Cerebellar nuclear complex (tissue), 1 donor: ENCODE measurements around the gene UBAC1.
A peak's percentile ranks its signal among the peaks of the same experiment; 100 is the strongest.

Experiments used
- DNase-seq, 2 experiments: peaks; one replicate each; lab custom pipeline; 2025; lab: John Stamatoyannopoulos, UW

The UBAC1 gene, protein sequence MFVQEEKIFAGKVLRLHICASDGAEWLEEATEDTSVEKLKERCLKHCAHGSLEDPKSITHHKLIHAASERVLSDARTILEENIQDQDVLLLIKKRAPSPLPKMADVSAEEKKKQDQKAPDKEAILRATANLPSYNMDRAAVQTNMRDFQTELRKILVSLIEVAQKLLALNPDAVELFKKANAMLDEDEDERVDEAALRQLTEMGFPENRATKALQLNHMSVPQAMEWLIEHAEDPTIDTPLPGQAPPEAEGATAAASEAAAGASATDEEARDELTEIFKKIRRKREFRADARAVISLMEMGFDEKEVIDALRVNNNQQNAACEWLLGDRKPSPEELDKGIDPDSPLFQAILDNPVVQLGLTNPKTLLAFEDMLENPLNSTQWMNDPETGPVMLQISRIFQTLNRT

DNA sequence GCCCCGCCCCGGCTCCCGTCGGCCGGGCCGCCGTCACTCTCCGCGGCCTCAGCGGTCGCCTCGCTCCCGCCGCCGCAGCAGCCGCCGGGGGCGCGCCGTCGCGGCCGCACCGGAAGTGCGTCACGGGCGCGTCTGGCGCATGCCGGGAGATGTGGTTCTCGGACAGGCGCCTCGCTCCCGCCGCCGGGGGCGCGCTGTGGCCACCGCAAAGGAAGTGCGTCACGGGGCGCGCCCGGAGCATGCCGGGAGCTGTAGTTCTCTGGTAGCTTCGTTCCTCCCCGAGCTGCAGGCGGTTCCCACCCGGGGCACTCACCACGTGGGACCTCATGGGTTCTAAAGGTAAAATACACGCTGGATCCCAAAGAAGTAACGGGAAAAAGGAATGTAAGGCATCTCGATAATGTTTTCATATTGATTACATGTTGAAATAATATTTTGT, at the start of gene UBAC1:
UBAC1 (minus strand) TSS at position 97 of the 439 bp plus-strand sequence. CDS start 211 bp downstream, outside the sequence.
- peak in 1 of 2 experiments; percentile 80 for DNase-seq

DNA sequence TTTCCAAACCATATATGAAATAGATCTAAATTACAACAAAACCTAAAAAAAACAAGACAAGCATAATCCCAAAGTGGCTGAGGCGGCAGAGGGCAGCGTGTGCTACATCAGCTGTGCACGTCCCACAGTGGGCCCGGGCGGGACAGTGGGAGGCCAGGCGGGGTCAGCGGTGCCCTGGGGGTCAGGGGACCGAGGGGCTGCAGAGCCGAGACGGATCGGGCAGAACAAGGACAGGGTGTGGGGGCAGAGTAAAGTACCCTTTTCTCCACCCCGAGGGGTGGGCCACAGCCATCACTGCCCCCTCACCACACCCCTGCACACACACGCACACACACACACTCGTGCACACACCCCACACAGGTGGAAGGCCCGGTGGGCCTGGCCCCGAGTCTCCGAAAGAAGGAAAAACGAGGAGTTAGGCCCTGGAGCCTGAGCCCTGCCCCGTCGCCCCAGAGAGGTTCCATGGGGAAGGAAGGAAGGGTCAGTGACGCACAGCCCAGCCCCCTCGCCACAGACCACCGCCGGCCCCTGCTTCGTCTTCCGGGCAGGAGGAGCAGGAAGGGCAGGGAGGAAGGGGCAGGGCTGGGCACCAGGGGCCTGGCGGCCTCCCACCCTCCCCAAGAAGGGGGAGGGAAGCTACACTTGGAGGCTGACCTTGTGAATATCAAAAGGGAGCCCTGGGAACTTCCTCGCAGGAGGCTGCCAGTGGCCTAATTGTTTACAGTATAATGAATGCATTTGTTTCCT, 49.6 kb upstream of the UBAC1 start:
- no peak for DNase-seq

DNA sequence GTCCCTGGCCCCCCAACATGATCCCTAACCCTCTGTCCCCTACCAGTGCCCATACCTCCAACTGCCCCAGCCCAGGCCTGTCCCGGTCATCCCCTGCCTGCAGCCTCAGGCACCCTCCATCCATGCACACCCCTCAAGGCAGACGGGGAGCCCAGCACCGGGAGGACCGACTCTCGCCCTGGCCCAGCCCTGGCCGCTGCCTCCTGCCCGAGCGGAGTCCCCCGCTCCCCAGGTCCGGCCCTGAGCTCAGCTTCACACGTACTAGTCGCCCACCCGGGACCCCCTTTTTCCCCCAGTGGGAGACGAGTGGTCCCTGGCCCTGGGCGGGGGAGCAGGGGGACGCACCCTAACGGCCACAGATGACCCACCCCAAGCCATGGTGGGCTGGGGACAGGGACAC, 49.0 kb upstream of the UBAC1 start:
- no peak for DNase-seq

DNA sequence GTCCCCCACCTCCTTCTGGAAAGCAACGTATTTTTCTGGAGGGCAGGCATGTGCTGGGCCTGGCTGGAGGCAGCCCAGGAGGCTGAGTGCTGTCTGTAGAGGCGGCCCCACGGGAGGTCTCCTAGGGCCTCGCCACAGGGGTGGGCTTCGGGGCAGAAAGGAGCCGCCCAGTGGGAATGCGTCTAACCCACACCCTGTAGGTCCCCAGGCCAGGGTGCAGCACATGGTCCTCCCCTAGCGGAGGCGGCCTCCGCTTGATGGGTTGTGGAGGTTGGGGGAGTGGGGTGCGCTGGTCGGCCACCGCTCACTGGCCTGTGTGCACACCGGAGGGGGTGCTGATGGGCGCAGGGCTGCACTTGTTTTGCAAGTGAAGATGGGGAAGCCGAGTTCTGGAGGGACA, 48.3 kb upstream of the UBAC1 start:
- no peak for DNase-seq

DNA sequence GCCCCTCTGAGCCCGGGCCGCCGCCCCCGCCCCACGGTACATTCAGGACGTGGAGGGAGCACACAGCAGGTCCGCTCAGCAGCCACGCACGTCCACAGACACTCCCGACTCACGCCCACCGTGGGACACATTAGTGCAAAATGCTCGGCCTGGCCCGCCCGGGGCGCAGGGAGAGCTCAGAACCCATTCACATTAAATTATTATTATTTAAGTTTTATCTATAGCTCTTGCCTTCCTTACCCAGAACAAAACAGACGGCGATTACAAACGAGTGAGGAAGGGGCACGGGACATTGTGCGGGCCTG, 47.5 kb upstream of the UBAC1 start:
- DNase-seq: no peak

DNA sequence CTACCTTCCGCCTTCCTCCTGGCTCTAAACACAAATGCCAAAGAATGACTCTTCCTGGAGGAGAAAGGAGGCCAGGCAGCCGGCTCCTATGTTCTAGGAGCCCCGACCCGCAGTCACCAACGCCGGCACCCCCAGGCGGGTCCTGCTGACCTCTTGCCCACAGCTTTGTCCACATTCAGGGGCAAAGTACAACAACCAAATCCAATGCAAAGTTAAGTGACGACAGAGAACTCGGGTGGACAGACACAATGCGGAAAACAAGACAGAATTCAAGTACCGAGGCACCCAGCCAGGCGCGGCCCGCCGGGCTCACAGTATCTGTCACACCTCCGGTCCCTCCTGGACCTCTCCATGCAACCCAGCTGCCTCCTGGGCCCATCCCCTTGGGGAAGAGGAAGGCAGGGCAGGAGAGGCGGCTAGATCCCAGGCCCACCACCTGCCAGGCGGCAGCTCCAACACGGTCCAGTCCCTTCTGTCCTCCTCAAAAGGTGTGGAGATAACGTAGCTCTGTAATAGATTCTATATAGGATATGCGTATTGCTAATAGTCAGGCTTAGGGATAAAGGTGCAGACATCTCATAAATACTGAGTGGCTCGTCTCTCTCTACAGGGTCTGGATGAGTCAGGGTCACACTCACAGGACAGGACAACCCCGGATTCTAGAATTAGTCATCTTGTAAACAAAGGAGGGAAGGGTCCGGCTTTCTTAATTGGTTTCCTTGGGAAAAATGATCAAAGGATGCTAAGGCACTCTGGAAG, 46.9 kb upstream of the UBAC1 start:
- DNase-seq: no peak

DNA sequence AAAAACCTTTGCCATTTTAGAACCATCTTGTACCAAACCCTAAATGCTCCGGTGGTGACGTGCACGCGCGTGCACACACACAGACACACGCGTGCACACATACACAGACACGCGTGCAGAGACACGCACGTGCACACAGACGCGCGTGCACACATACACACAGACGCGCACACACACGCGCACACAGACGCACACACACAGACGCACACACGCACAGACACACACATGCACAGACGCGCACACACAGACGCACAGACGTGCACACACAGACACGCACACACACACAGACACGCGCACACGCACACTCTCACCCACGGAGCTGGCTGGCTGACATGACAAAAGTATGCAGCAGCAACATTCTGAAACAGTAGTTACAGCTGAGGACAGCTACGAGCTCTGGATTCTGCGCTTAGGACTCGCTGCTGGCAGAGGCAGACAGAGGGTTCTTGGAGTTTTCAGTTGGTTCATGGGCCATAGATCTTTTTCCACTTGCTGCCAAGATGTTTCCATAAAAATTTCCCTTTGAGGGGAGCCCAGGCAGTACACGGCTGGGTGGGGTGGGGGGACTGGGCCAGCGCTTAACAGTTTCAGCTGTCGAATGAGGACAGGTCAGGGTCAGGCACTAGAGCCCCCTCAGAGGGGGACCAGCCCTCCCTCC, 46.2 kb upstream of the UBAC1 start:
- DNase-seq: no peak

DNA sequence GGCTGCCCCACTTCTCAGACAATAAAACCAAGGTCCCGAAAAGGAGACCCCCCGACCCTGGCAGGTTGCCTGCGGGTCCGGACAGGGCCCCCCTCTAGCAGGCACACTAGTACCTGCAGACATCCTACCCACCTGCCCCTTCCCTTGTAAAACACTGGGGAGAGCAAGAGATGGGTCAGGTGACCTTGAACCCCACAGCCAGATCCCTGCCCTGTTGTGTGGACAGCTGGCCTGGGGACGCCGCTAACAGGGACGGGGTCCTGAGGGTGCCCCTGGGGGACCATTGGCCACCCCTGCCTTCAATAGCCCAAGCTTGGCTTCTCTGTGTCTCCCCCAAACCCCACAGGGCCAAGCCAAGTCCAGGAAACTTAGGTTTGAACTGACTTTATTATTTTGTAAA, 45.0 kb upstream of the UBAC1 start:
- DNase-seq: no peak

DNA sequence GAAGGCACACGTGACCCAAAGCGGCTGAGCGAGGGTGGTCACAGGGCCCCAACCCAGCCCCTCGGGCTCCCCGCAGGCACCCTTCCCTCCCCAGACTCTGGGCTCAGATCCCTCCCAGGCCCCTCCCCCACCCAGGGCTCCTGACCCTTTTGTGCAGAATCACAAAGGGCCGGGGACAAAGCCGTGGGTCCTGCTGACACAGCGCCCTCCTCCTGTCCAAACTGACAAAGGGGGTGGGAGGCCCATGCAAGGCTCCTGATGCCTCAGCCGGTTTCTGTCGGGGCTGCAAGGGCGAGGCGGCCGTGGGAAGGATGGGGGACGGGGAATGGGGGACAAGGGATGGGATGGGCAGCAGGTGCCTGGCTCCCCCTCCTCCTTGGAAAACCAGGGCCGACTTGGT, 43.5 kb upstream of the UBAC1 start:
- DNase-seq: no peak

DNA sequence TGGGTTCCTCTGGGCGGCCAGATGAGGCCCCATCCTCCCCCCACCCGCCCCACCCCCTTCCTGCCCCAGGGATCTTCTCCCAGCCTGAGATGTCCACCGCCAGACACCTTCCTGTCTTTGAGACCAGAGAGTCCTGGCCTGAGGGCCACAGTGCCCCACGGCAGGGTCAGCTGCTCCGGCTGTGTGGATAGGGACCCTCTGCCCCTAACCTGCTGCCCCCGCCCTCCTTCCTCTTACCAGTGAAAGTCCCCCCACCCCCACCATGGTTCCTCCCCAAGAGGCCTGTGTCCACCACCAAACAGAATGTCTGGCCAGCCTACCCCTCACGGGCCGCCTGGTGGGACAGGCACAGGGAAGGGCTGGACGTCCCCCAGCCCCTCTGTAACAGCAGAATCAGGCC, 43.0 kb upstream of the UBAC1 start:
- no peak for DNase-seq

DNA sequence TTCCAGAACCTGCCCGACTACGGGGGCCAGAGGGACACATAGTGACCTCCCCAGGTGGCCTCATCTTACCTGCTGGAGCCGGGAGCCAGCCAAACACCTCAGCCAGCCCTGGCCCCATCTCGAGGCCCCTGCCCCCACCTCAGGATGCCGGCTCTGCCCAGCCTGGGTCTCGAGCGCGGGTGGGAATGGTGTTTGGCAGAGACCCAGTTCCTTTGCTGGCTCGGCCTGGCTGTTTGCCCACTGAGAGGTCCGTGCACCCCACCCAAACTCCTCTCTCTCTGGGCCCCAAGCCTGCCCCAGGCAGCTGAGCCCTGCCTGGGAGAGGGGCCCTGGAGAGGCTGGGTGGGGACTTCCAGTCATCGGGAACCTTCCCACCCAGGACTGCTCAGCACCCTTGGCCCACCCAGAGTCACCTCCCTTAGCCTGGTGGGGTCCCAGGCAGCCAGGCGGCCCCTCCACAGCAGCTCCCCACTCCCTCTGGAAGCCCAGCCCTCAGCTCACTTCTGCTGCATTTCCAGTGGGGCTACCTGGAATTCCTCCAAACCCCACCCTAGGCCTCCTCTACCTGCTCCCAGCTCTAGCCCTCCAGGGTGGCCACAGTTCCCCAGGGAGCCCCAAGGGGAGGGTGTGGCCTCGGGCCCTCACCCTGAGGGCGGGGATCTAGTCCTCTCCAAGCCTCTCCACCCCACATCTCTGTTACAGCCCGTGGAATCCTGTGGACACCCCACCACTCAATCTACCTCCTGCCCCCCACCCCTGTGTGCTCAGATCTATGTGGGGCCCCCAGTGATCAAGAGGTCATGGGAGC, 42.4 kb upstream of the UBAC1 start:
- no peak for DNase-seq

DNA sequence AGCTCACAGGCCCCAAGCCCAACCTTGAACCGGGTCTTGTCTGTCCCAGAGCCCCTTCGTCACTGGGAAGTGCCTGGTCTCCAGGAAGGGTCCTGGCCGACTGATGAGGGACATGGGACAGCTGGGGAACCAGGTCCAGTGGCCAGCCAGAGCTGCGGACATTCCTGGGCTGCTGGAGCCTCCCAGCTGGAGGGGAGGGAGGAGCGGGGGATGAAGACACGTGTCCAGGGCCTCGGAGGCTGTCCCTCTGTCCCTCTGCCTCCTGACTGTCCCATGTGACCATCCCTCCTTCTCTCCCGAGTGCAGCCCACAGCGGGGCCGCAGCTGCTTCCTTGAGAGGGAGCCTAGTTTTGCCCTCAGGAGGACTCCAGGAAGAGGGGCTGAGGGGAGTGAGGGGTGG, 41.7 kb upstream of the UBAC1 start:
- DNase-seq: no peak

DNA sequence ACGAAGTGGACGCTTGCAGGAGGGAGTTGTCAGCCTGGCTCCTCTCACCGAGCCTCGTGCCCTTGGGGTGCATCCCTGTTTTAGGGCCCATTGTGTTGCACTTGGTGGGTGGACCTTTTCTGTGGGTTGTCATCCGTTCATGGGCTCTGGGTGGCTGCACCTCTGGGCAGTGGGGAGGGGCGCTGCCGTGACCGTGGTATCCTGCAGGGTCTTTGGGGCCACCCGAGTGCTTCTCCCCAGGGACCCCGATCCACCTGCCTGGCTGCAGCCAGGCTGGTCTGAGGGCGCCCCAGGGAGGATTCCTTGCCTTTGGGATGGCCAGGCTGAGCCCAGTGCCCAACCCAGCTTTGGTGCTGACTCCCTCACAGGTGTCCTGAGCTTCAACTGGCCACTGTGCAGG, 41.0 kb upstream of the UBAC1 start:
- DNase-seq: no peak

DNA sequence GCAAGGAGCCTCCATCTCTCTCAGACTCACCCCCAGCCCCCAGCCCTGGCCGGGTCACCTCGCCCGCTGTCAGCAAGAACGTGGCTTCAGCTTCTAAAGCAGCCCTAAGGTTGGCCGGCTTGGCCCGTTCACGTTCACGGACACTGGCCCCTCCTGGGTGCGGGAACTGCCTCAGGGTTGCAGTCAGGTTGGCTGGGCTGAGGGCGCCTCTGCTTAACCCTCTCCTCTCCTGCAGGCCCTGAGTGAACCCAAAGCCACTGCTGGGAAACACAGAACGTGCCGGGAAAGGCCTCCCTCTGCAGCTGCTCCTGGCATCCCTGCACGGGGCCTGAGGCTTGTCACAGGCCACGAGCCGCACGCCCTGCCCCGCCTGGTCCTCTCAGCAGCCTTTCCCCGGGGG, 40.1 kb upstream of the UBAC1 start:
- no peak for DNase-seq

DNA sequence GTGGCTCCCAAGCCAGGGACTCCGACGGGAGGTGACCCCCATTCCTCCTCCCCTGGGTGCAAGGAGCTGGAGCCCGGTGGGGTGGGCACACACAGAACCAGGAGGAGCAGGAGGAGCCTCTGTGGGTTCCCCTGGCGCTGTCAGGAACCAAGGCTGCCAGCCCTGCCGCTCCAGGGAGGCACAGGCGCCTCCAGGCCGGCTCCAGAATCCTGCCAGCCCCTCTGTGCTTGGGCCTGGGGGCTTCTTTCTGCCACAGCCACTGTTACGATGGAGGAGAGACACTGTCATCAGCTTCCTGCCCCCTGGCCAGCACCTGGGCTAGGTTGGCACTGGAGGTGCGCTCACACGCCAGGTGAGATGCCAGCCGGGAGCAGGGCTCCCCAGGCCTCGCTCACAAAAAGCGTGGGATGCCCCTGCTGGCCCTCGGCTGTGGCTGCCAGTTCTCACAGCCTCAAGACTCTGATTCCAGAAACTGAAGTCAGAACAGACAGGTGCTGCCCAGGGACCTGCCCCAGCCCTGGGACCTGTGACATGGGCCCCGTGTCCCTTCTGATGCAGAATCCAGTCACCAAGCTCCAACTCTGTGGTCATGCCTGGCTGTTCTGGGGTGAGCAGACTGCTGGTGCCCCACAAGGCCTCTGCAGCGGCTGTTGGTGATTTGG, 37.4 kb upstream of the UBAC1 start:
- DNase-seq: no peak

DNA sequence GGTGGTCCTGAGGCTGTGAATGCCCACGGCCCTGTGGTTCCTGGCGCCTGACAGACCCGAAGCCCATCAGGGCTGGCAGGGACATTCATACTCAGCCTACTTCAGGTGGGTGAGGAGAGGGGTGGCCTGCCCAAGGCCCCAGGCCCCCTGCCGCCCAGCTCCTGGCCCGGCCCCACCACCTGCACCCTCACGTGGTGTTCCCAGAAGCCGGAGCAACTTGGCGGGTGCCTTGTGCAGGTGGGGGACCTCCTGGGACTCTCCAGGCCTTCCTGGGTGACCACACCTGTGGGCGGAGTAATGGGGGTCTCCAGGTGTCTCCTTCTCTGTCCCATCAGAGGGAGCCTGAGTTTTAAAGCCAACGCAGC, 36.8 kb upstream of the UBAC1 start:
- DNase-seq: no peak

DNA sequence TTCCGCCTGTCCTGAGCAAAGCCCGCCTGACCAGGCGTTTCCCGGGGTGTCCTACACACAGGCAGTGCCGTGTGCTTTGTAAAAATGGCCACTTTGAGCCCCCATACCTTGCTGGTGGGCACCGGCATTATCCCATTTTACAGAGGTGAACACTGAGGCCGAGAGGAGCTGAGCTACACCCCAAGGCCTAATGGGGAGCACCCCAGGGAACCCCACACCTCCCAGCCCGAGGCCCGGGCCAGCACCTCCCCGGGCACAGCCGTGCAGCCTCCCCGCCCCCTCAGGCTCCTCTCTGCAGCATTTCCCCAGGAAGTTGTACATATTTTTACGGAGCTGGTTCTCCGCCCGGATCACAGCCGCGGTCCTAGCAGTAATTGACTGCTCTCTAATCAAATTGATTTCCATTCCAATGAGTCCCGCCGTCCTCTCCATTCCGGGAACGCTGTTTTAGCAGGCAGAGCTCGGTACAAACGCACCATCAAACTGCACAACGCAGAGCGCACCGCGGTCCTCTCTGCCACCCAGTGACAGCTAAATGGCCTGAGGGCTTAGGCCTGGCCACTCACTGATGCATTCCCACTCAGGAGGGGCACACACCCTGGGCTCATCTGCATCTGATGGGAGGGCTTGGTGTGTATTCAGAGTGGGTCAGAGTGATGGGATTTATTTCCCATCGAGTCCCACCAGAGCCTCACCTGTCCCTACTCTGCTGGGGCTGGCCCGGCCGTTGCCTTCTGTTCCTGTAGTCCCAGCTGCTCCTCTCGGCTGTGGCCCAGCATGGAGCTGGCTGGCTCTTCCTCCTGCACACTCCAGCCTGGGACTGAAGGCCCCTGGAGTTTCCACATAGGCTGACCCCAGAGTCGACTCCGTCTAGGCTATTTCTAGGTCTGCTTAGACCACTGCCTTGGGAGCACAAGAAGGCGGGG, 36.2 kb upstream of the UBAC1 start:
- DNase-seq: peak; percentile 31 to 33

DNA sequence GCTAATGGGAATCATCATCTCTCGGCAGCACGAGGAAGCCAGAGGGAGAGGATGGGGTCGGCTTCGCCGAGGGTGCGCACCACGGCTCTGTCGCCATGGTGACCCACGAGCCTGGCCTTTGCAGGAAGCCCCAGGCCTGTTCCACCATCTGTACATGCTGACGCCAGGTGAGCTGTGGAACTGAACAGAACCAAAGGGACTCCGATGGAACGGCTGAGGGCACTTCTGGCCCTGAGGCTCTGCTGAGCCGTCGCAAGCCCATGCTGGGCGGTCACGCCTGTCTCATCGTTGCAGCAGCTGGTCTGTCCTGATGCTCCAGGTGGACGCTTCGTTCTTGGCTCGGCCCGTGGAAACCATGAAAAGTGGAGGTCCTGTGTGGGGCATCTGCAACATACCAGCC, 34.6 kb upstream of the UBAC1 start:
- no peak for DNase-seq

DNA sequence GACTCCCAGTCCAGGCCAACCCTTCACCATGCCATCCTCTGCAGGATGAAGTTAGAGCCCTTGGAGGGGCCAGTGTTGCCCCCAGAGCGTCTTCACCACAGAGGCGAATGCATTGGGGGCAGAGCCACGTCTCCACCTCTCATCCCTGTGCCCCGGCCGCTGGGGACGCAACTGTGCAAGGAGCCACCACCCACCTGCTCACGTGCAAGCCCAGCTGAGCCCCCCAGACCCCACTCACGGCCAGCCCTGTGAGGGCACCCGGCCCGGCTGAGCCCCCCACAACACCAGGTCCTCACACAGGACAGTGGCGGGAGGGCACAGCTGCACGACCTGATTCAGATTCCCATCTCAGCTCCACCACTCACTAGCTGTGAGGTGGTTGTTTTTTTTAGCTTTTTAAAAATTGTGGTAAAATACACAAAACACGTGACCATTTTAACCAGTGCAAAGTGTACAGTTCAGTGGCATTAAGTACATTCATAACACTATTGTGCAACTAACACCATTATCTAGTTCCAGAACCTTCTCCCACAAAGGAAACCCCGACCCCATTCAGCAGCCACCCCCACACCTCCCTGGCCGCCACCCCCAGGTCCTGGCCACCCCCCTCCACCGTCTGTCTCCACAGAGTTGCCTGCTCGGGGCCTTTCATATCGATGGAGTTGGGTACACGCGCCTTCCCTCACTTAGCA, 33.5 kb upstream of the UBAC1 start:
- no peak for DNase-seq
